ENCODE measurements around the gene IL6ST.
"Not testable (repeated sequence)": the region's sequence is repeated elsewhere in the genome, so short reads cannot be mapped to it uniquely, and the experiment has no call there.

IL6ST gene

GRCh38 chr5:55994495-55994997 is at the start of gene IL6ST:
TSS of gene IL6ST (minus strand) at chr5:55994963. CDS start at chr5:55976278, 18,685 bp downstream.
- Histone ChIP-seq H3K79me2 (ENCODE audit: insufficient read depth, low read depth) (peaks cover 73% of the 10 kb centered on the region), H2AFZ (ENCODE audit: low read depth) (0 out of 2 replicates have a peak within 1 kb of the TSS, but pooled peaks have one; percentile 24), H3K9ac (peak within 1 kb of the TSS; percentile 96), H3K4me3 (IDR thresholded peaks at IDR 0.05; ENCODE audit: insufficient read depth, low read depth, low read length) (no peak within 1 kb of the TSS), H3K27me3 (ENCODE audit: insufficient read depth, low read depth) (no peaks in the 10 kb centered on the region), H3K36me3 (ENCODE audit: insufficient read depth) (peaks cover 28% of the 10 kb centered on the region; the same call in 1 of the 2 replicates), H4K20me1 (ENCODE audit: insufficient read depth) (peaks cover 7% of the 10 kb centered on the region), H3K4me1 (ENCODE audit: low read depth, poor library complexity, severe bottlenecking) (peaks cover 47% of the 10 kb centered on the region), H3K4me2 (peak within 1 kb of the TSS; percentile 96), H3K27ac (peak within 1 kb of the TSS; percentile 88)
- no peak for TF ChIP-seq CTCF (conservative IDR thresholded peaks at IDR 0.05; ENCODE audit: low read depth, low read length)

- Histone ChIP-seq H3K79me2 (ENCODE audit: insufficient read depth, low read depth) (no peaks in the 10 kb centered on the region), H3K27ac (no peak overlapping the region), H3K36me3 (ENCODE audit: insufficient read depth) (no peaks in the 10 kb centered on the region), H2AFZ (ENCODE audit: low read depth) (no peak overlapping the region), H3K4me1 (ENCODE audit: low read depth, poor library complexity, severe bottlenecking) (peaks cover 46% of the 10 kb centered on the region), H3K27me3 (ENCODE audit: insufficient read depth, low read depth) (no peaks in the 10 kb centered on the region), H3K4me3 (IDR thresholded peaks at IDR 0.05; ENCODE audit: insufficient read depth, low read depth, low read length) (no peak overlapping the region), H4K20me1 (ENCODE audit: insufficient read depth) (no peaks in the 10 kb centered on the region), H3K9ac (no peak overlapping the region), H3K4me2 (no peak overlapping the region)
- TF ChIP-seq CTCF (conservative IDR thresholded peaks at IDR 0.05; ENCODE audit: low read depth, low read length) = no peak
Measured at GRCh38 chr5:56039985-56040384, 45.2 kb upstream of the IL6ST start.

GRCh38 chr5:56038206-56038605 is 43.4 kb upstream of the IL6ST start:
- not testable (repeated sequence) for H3K36me3 ChIP-seq (ENCODE audit: insufficient read depth); H3K9ac ChIP-seq; H2AFZ ChIP-seq (ENCODE audit: low read depth); H3K4me3 ChIP-seq (IDR thresholded peaks at IDR 0.05; ENCODE audit: insufficient read depth, low read depth, low read length); H3K79me2 ChIP-seq (ENCODE audit: insufficient read depth, low read depth); H4K20me1 ChIP-seq (ENCODE audit: insufficient read depth); H3K27me3 ChIP-seq (ENCODE audit: insufficient read depth, low read depth)
- peak overlapping the region; percentile 90 for H3K27ac ChIP-seq
- H3K4me1 ChIP-seq (ENCODE audit: low read depth, poor library complexity, severe bottlenecking) = peaks cover 57% of the 10 kb centered on the region
- peak overlapping the region; percentile 72 for H3K4me2 ChIP-seq

GRCh38 chr5:56037531-56038010 is 42.8 kb upstream of the IL6ST start:
- peak overlapping the region; percentile 90 for H3K27ac ChIP-seq
- H4K20me1 ChIP-seq (ENCODE audit: insufficient read depth) = no peaks in the 10 kb centered on the region
- peak overlapping the region; percentile 72 for H3K4me2 ChIP-seq
- peak overlapping the region; percentile 6; the same call in 1 of the 2 replicates for H2AFZ ChIP-seq (ENCODE audit: low read depth)
- no peaks in the 10 kb centered on the region for H3K27me3 ChIP-seq (ENCODE audit: insufficient read depth, low read depth)
- no peaks in the 10 kb centered on the region for H3K79me2 ChIP-seq (ENCODE audit: insufficient read depth, low read depth)
- peaks cover 63% of the 10 kb centered on the region for H3K4me1 ChIP-seq (ENCODE audit: low read depth, poor library complexity, severe bottlenecking)
- no peaks in the 10 kb centered on the region for H3K36me3 ChIP-seq (ENCODE audit: insufficient read depth)
- H3K9ac ChIP-seq = peak overlapping the region; percentile 57
- no peak overlapping the region for H3K4me3 ChIP-seq (IDR thresholded peaks at IDR 0.05; ENCODE audit: insufficient read depth, low read depth, low read length)
- no peak for TF ChIP-seq CTCF (conservative IDR thresholded peaks at IDR 0.05; ENCODE audit: low read depth, low read length)

GRCh38 chr5:56035394-56035793 is 40.6 kb upstream of the IL6ST start:
- not testable (repeated sequence) for H3K9ac ChIP-seq; H2AFZ ChIP-seq (ENCODE audit: low read depth); H3K27ac ChIP-seq; H4K20me1 ChIP-seq (ENCODE audit: insufficient read depth); H3K36me3 ChIP-seq (ENCODE audit: insufficient read depth); H3K79me2 ChIP-seq (ENCODE audit: insufficient read depth, low read depth); H3K4me3 ChIP-seq (IDR thresholded peaks at IDR 0.05; ENCODE audit: insufficient read depth, low read depth, low read length); H3K27me3 ChIP-seq (ENCODE audit: insufficient read depth, low read depth)
- Histone ChIP-seq H3K4me1 (ENCODE audit: low read depth, poor library complexity, severe bottlenecking) (peaks cover 79% of the 10 kb centered on the region), H3K4me2 (0 out of 2 replicates have a peak overlapping the region, but pooled peaks have one; percentile 11)

GRCh38 chr5:56029871-56030630 is 35.3 kb upstream of the IL6ST start:
- not testable (repeated sequence) for H3K79me2 ChIP-seq (ENCODE audit: insufficient read depth, low read depth); H3K36me3 ChIP-seq (ENCODE audit: insufficient read depth); H3K27me3 ChIP-seq (ENCODE audit: insufficient read depth, low read depth); H4K20me1 ChIP-seq (ENCODE audit: insufficient read depth); H3K4me3 ChIP-seq (IDR thresholded peaks at IDR 0.05; ENCODE audit: insufficient read depth, low read depth, low read length)
- Histone ChIP-seq H2AFZ (ENCODE audit: low read depth) (peak overlapping the region; percentile 32; the same call in 1 of the 2 replicates), H3K4me1 (ENCODE audit: low read depth, poor library complexity, severe bottlenecking) (peaks cover 91% of the 10 kb centered on the region), H3K4me2 (peak overlapping the region; percentile 58), H3K9ac (peak overlapping the region; percentile 41; the same call in 1 of the 2 replicates), H3K27ac (peak overlapping the region; percentile 94)

Measured in KMS-11 (cell line).